Left lobe of liver (tissue), 2 donors: ENCODE measurements around the gene CDC42BPG. TPM values are rescaled to one million over a fixed set of nuclear protein-coding genes. Genes with fewer than 3 reads are reported as not detected.
A peak's percentile ranks its signal among the peaks of the same experiment; 100 is the strongest.

Experiments
- ATAC-seq: fragments of 200-7000 bp; cut with Tn5 transposase; one replicate; pipeline ENCODE4 v1.9.1; 2020; ENCODE audit warnings: mild to moderate bottlenecking, moderate library complexity
- DNase-seq: peaks from one replicate; pipeline ENCODE4 v3.0.0-alpha.2; 2020; ENCODE audit warnings: low spot score
- total RNA-seq: library from RNA; stranded (reverse); gene quantifications from one replicate; pipeline ENCODE4 v1.2.1, GENCODE V29; 2021
- donor health status: DM: no; HTN: no; CAD: no; lungs with moderate emphysema.
- donor health status: DM: no; HTN: yes; CAD: no.

Gene CDC42BPG
- total RNA-seq, 1 donor from 2014 or later = 1.2 TPM

DNA sequence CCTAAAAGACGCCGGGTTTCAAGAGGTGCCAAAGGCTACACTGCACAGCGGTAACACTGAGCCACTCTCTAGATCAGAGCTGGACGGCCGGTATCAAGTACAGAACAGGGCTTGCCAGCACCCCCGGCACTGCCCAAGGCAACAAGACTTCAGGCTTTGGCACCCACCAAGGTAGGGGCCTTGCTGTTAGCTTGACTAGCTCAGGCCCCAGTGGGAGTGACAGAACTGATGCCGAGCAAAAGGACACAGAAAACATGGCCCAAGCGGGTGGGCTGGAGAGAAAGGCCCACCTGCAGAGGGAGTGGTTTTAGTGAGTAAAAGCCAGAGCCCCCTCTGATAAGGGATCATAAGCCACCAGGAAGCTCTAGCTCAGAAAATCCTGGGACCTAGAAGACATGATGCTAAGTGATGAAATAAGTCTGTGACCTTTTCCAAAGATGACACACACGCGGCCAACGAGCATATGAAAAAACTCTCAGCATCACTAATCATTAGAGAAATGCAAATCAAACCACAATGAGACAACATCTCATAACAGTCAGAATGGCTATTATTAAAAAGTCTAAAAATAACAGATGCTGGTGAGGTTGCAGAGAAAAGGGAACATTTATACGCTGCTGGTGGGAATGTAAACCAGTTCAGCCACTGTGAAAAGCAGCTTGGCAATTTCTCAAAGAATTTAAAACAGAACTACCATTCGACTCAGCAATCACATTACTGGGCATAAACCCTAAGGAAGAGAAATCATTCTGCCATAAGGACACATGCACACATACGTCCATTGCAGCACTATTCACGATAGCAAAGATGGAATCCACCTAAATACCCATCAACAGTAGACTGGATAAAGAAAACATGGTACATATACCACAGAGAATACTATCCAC, 21.1 kb upstream of the CDC42BPG start:
- ATAC-seq = peak; percentile 16

DNA sequence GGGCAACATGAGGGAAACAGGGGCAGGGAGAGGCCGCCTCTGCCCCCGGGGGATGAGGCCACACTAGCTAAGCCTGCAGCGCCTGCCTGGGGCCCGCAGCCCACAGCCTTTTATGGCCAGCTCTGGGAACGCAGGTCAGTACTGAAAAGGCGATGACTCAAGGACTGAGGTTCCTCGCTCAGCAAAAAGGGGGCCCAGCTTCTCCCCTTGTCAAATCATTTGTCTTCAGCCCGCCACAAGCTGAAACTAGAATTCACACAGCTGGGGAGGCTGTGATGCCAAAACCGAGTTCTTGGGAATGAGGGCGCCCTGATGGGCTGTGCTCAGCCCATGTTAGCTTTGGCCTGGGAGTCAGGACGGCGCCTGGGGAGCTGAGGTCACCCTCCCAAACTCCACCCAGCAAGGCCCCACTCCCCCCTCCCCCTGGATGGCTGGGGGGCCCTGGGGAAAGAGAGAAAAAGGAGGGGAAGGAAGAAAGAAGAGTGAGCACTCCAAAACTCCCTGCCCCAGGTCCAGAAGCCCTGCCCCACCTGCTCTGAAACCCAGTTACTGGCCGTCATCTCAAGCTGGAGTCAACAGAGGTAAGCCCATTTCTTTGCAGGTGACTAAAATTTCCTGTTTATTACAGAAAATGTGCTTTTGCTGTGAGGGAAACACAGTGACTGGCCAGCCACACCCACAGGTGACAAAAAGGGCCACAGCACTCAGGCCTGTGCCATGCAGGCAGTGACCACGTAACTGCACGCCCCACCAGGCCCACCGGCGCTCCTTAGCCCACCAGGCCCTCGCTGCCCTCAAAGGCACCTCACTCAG, 20.2 kb upstream of the CDC42BPG start:
- ATAC-seq (peak; percentile 33), DNase-seq (no peak)

More for the DNA sequence above, 21.1 kb upstream of the CDC42BPG start:
- DNase-seq = no peak

DNA sequence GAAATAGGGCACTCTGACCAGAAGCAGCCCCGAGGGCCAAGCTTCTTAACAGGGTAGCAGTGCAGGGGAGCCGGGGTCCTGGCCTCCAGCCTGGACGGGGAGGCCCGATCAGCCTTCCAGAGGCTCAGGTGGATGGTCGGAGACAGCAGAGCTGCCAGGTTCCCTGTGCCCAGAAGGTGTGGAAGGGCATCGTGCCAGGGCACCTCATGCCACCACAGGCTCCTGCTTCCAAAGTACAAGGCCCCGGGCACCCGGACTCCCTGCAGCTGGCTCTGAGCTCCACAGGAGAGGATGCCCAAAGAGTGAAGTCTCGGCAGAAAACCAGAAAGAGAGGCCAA, 19.7 kb upstream of the CDC42BPG start:
- peak; percentile 90 for ATAC-seq
- peak; percentile 95 for DNase-seq

DNA sequence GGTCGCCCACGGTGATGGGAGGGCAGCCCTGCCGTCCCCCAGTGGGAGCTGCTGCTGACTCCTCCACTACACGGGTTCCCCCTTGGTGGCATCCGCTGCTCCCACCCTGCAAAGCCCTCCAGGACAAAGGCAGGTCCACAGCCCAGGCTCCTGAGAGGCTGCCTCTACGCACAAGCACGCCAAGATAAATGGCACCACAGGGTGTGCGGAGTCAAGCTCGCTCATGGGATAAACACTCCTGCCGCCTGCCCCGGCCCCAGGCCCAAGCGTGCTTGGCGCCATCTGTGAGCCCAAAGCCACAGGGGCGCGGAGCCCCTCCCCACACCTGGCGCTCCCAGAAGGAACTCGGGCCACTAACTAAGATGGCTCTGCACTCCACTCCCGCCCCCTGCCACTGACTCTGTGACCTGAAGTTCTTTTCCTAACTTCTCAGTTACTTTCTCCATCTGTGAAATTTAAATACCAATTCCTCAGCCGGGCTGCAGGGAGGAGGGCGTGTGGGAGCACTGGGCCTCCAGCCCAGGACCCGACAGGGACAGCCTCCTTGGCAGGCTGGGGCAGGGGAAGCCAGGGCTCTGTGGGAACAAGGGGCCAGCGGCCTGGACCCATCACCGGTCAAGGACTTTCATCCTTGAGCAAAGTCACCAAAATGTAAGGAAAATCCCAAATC, 19.1 kb upstream of the CDC42BPG start:
- peak; percentile 41 for ATAC-seq
- DNase-seq = no peak

DNA sequence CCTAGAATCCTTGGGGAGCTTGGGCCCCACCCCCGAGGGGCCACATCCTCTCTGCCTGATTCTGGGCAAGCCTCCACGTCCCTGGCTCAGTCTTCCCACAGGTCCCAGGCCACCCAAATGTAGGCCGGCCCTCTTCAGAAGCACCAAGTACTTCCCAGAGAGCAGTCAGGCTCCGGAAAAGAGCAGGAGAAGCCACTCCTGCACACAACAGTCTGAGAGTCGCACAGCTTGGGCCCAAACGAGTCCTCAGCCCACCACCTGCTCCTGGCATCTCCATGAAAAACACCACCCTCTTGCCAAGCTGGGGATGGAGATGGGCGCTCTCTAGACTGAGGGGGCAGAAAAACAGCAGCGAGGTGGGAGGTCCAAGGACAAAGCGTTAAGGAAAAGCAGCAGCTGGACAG, 18.5 kb upstream of the CDC42BPG start:
- ATAC-seq (no peak), DNase-seq (no peak)

DNA sequence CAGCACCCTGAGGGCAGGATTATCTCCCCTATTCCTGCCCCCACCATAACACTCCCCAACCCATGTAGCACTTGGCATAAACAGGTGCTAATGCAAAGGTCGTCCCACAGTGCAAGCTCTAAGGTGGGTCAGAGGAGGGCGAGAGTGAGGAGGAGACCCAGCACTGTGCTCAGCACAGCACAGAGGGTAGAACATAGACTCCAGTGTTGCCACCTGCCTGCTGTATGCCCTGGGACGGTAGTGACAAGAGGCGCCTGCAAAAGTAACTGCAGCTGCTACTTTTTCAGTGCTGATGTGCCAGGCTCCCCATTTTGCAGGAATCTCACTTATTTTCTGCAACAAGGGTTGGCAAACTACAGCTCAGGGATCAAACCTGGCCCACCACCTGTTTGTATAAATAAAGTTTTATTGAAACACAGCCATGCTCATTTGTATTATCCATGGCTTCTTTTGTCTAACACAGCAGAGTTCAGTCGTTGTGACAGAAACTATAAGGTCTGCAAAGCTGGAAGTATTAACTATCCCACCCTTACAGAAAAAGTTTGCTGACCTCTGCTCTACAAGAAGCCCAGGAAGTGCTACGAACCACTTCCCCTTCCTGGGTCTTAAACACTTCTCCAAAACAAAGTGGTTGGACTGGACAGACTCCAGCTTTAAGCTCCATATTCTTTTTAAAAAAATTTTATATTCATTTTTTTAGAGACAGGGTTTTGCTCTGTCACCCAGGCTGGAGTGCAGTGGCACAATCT, 16.9 kb upstream of the CDC42BPG start:
- ATAC-seq = no peak
- no peak for DNase-seq

- no peak for ATAC-seq
- DNase-seq = no peak
These were observed 15.3 kb upstream of the CDC42BPG start for GRCh38 chr11:64859542-64860414.

GRCh38 chr11:64858467-64859263, 14.2 kb upstream of the CDC42BPG start:
- no peak for DNase-seq
- ATAC-seq = peak; percentile 4

DNA sequence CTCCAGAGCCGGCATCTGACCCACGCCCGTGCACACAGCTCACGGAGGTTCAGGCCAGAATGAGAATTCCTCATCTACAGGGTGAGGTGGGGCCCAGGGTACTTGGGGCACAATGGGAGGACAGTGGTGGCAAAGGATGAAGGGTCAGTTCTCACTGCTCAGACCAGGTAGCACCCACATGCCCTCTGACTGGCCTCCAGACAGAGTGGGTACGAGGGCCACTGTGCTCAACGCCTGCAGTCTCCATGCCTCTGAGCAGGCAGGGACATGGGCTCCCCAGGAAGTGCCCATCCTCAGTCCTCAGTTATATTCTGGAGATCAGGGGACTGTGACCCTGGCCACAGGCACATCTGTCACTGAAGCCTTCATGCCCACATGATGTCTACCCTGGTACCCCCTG, 13.0 kb upstream of the CDC42BPG start:
- no peak for DNase-seq
- ATAC-seq = no peak

DNA sequence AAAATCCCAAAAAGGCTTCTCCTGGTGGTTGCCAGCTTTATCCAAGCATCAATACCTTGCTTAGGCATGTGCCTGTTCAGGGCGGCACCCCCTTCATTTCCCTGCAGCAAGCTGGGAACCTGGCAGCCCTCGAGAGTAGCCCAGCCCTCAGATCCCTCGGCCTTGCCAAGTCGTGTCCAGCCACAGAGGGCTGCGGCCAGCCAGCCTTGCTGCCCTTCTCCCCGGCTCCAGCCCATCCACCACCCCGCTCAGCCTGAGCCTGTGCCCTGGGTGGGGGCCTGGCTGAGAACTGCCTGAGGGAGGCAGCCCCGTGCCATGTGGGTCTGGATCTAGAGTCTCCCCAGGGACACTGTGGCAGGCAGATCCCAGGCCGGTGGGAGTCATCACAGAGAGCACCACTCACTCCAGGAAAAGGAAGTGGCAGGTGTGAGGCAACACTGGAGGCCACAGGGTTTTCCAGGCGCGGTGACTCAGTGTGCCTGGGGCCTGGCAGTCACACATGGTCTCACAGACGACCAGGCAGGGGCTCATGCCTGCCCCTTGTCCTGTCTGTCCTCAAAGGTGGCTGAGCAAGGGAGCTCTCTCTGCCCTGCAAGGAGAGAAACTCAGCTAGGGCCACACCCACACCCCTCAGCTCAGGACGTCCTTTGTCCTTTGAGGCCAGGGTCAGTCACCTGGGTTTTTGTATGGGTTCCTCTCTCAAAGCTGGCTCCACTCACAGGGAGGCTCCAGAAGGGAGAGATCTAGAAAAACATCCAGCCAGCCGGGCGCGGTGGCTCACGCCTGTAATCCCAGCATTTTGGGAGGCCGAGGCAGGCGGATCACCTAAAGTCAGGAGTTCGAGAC, 12.2 kb upstream of the CDC42BPG start:
- ATAC-seq (peak; percentile 56), DNase-seq (no peak)

DNA sequence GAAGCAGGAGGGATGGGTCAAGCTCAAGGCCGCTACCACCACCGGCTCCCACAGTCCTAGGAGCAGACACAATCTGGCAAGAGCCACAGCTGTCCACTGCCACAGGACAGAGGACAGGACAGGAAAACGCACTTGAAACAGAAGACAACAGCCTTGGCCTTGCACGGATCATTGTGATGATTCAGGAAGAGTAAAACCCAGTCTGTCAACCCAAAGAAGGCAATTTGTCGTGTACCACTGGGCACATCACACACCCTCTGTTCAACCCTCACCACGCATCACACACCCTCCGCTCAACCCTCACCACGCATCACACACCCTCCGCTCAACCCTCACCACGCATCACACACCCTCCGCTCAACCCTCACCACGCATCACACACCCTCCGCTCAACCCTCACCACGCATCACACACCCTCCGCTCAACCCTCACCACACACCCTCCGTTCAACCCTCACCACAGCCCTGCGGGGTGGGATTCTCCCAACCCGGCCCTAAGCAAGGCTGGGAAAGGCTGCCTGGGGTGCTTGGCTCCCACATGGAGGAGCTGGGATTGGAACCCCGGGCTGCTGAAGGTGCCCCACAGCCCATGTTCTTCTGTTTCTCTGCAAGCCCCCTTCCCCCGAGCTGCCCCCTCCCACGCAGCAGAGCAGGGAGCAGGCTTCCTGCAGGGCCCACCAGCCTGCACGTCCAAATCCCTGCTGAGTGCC, 11.3 kb upstream of the CDC42BPG start:
- DNase-seq (no peak), ATAC-seq (no peak)

- ATAC-seq (peak; percentile 40), DNase-seq (no peak)
These were observed 10.4 kb upstream of the CDC42BPG start for GRCh38 chr11:64854534-64855502.

GRCh38 chr11:64854157-64854533, 9.7 kb upstream of the CDC42BPG start:
- no peak for DNase-seq
- no peak for ATAC-seq

DNA sequence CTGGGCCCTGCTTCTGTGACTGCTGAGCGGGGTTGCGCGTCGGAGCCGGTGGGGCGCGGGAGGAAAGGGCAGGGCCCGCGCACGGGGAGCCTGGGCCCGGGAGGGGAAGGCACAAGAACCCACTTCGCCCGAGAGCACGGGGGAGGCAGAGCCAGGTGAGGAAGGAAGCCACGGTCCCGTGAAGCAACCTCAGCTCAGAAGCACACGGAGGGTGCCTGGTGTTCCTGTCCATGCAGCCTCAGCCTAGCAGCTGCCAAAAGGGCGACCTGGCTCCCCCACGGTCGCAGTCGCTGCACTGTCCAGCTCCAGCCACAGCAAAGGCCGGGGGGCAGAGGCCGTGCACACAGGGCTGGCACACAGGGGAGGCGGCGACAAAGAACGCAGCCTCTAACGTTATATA, 9.3 kb upstream of the CDC42BPG start:
- DNase-seq (no peak), ATAC-seq (no peak)

DNA sequence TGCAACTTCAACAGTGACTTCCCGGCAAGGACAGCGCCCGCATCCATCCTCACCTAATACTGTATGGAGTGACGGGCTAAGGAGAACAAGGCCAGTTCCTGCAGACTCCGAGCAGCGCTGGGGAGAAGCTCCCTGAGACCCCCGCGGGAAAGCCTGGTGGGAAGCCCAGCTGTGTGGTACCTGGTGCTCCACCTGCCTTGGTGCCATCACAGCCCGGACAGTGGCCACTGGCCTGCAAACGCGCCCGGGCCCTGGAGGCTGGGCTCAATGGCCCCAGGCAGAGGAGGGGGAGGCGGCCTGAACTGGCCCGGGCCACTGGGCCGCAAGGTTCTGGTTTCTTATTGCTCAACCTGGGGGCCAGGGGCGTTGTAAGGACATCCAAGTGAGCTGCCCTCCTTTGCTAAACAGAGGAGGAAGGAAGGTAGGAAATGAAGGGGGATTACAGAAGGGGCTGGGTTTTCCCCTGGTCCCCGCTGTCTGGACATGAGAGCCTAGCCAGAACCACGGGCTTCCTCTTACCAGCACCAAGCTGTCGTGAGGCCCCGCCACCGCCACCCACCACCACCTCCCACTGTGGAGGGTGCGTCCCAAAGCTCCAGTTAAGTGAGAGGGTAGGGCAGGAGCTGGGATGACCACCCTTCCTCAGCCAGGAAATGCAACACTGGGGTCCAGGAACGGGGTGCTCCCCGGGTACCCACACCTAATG, 8.5 kb upstream of the CDC42BPG start:
- DNase-seq (no peak), ATAC-seq (no peak)
